ENCODE results near the gene ARMH1. TPM values are rescaled to one million over a fixed set of nuclear protein-coding genes. Genes with fewer than 3 reads are reported as not detected.

The ARMH1 gene
- total RNA-seq, 1 experiment from 2014 or later: 0.65 TPM

- no TSS peak for BruUV-seq (replicated peaks)
- no peaks in the 10 kb centered on the region for H3K36me3 Mint-ChIP-seq (ENCODE audit: insufficient read depth, unreplicated experiment)
- ChIA-PET CTCF (interaction anchor here (0.6 to 2.2 kb wide), 15 partner anchors 9 to 1957 kb away, joined by 3 to 10 read pairs (median 3); partner anchors contain the start of genes RNU5D-1 and TEX38), POLR2A (interaction anchor here (0.9 to 1.3 kb wide), 2 partner anchors 15 to 17 kb away, joined by 6 to 9 read pairs; partner anchors contain the start of gene RNU5D-1)
- H3K27ac Mint-ChIP-seq (ENCODE audit: low read depth, unreplicated experiment): no peak overlapping the region
- no peaks in the 10 kb centered on the region for H3K9me3 Mint-ChIP-seq (ENCODE audit: unreplicated experiment)
- TF ChIP-seq, protein P1, sequence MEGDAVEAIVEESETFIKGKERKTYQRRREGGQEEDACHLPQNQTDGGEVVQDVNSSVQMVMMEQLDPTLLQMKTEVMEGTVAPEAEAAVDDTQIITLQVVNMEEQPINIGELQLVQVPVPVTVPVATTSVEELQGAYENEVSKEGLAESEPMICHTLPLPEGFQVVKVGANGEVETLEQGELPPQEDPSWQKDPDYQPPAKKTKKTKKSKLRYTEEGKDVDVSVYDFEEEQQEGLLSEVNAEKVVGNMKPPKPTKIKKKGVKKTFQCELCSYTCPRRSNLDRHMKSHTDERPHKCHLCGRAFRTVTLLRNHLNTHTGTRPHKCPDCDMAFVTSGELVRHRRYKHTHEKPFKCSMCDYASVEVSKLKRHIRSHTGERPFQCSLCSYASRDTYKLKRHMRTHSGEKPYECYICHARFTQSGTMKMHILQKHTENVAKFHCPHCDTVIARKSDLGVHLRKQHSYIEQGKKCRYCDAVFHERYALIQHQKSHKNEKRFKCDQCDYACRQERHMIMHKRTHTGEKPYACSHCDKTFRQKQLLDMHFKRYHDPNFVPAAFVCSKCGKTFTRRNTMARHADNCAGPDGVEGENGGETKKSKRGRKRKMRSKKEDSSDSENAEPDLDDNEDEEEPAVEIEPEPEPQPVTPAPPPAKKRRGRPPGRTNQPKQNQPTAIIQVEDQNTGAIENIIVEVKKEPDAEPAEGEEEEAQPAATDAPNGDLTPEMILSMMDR (IDR thresholded peaks at IDR 0.05; ENCODE audit: unreplicated experiment): no peak
- H3K4me3 Mint-ChIP-seq (ENCODE audit: unreplicated experiment): no peak overlapping the region
- H3K4me1 Mint-ChIP-seq (ENCODE audit: insufficient read depth, unreplicated experiment): peaks cover 7% of the 10 kb centered on the region
- peaks cover 14% of the 10 kb centered on the region for H3K27me3 Mint-ChIP-seq (ENCODE audit: insufficient read depth, unreplicated experiment)
- intact Hi-C loops (cut with micrococcal nuclease): no loop called here
- DNase-seq (ENCODE audit: unreplicated experiment): no peak
Observed at GRCh38 chr1:44714532-44714931, 40.0 kb downstream of the ARMH1 start.

DNA sequence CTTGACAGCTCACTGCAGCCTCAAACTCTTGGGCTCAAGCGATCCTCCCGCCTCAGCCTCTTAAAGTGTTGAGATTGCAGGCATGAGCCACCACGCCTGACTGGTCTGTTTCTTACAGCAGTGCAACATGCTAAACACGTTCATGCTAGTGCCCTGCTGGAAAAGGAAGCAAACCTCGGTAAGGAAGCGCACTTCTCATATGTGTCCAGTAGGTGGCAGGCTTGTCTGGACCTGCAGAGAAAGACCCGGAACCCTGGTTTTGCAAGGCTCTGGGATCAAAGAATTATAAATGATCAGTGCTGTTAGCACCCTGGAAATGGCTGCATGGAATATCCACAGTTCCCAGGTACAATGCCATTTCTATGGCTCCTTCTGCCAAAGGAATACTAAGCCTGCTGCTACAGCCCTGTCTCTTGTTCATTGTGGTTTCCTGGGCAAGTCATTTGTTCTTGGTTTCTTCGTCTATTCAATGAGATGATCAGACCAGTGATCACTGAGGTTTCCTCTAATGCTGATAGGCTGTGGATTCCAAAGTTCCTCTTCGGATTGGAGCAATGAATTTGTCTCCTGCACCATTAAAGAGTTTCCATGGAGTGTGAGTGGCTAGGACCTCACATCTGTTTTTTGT is 40.5 kb downstream of the ARMH1 start:
- no peaks in the 10 kb centered on the region for H3K9me3 Mint-ChIP-seq (ENCODE audit: unreplicated experiment)

DNA sequence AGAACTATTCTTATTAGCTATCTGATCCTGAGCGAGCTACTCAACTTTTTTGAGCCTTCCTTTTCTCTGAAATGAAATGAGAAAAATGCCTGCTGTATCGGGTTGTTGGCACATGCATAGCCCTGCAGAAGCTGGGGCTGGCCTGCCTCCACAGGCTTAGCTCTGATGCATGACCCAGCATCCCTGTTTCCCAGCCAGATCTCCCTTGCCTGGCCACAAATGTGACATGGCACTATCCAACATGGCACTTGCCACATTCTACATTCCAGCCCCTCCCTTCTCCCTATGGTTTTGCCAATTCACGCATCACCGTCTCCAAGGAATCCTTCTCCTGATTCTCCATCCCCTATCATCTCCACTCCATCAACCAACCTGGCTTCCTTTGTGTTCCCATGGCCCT is 42.6 kb downstream of the ARMH1 start:
- ChIA-PET POLR2A (interaction anchor here (1.0 to 6.8 kb wide), 3 partner anchors 14 to 58 kb away, joined by 3 to 182 read pairs (median 10); partner anchors contain the start of genes ARMH1, RNU5D-1, RPS8 and TMEM53), CTCF (interaction anchor here (0.5 to 7.7 kb wide), 8 partner anchors 8 to 500 kb away, joined by 3 to 75 read pairs (median 4); partner anchors contain the start of gene RNU5D-1)
- no peaks in the 10 kb centered on the region for H3K9me3 Mint-ChIP-seq (ENCODE audit: unreplicated experiment)
- peaks cover 21% of the 10 kb centered on the region for H3K4me1 Mint-ChIP-seq (ENCODE audit: insufficient read depth, unreplicated experiment)
- no peak for DNase-seq (ENCODE audit: unreplicated experiment)
- BruUV-seq (replicated peaks): no TSS peak
- H3K4me3 Mint-ChIP-seq (ENCODE audit: unreplicated experiment): no peak overlapping the region
- TF ChIP-seq, protein P1 (IDR thresholded peaks at IDR 0.05; ENCODE audit: unreplicated experiment): no peak
- H3K27me3 Mint-ChIP-seq (ENCODE audit: insufficient read depth, unreplicated experiment): no peaks in the 10 kb centered on the region
- intact Hi-C loops (cut with micrococcal nuclease): no loop called here
- H3K36me3 Mint-ChIP-seq (ENCODE audit: insufficient read depth, unreplicated experiment): peaks cover 12% of the 10 kb centered on the region
- H3K27ac Mint-ChIP-seq (ENCODE audit: low read depth, unreplicated experiment): no peak overlapping the region

More for the DNA sequence above, 40.5 kb downstream of the ARMH1 start:
- DNase-seq (ENCODE audit: unreplicated experiment): peak; percentile 77
- CTCF ChIA-PET: interaction anchor here (0.6 to 7.7 kb wide), 15 partner anchors 9 to 1322 kb away, joined by 3 to 75 read pairs (median 3); partner anchors contain the start of genes ARMH1, RNU5D-1 and TMEM53
- intact Hi-C loops (cut with micrococcal nuclease): no loop called here
- Mint-ChIP-seq H3K4me3 (ENCODE audit: unreplicated experiment) (no peak overlapping the region), H3K4me1 (ENCODE audit: insufficient read depth, unreplicated experiment) (peaks cover 7% of the 10 kb centered on the region), H3K36me3 (ENCODE audit: insufficient read depth, unreplicated experiment) (no peaks in the 10 kb centered on the region), H3K27me3 (ENCODE audit: insufficient read depth, unreplicated experiment) (peaks cover 14% of the 10 kb centered on the region), H3K27ac (ENCODE audit: low read depth, unreplicated experiment) (no peak overlapping the region)
- no TSS peak for BruUV-seq (replicated peaks)
- POLR2A ChIA-PET: interaction anchor here (0.9 to 1.3 kb wide), 2 partner anchors 15 to 16 kb away, joined by 6 to 9 read pairs; partner anchors contain the start of gene RNU5D-1
- TF ChIP-seq, protein P1 (IDR thresholded peaks at IDR 0.05; ENCODE audit: unreplicated experiment): peak; percentile 84

DNA sequence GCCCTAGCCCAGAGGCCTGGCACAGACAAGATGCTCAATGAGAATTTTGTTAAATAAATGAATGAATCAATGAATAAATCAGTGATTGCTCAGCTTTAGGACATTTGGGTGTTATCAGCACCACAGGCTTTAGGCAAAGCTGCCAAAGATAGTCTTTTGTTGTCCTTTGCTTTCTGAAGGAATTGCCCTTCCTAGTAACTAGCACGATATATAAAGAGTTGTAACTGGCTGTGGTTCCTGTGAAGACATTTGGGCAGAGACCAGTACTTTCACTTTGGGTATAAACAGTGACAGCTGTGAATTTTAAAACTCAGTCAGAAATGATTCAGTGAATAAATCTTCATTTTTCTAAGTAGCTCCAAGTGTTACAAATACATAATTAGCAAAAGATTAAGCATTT is 43.1 kb downstream of the ARMH1 start:
- TF ChIP-seq, protein P1 (IDR thresholded peaks at IDR 0.05; ENCODE audit: unreplicated experiment): no peak
- Mint-ChIP-seq H3K36me3 (ENCODE audit: insufficient read depth, unreplicated experiment) (peaks cover 12% of the 10 kb centered on the region), H3K27me3 (ENCODE audit: insufficient read depth, unreplicated experiment) (no peaks in the 10 kb centered on the region), H3K4me3 (ENCODE audit: unreplicated experiment) (no peak overlapping the region), H3K27ac (ENCODE audit: low read depth, unreplicated experiment) (no peak overlapping the region), H3K9me3 (ENCODE audit: unreplicated experiment) (no peaks in the 10 kb centered on the region), H3K4me1 (ENCODE audit: insufficient read depth, unreplicated experiment) (peaks cover 22% of the 10 kb centered on the region)
- DNase-seq (ENCODE audit: unreplicated experiment): no peak
- no TSS peak for BruUV-seq (replicated peaks)
- CTCF ChIA-PET: interaction anchor here (0.5 to 7.7 kb wide), 7 partner anchors 9 to 500 kb away, joined by 3 to 75 read pairs (median 3); partner anchors contain the start of gene RNU5D-1
- POLR2A ChIA-PET: interaction anchor here (1.0 to 6.8 kb wide), 4 partner anchors 13 to 269 kb away, joined by 3 to 182 read pairs (median 6); partner anchors contain the start of genes ARMH1, EIF2B3, RNU5D-1 and RPS8
- intact Hi-C loops (cut with micrococcal nuclease): no loop called here

Measured in MCF 10A (cell line).